Measurements from ENCODE around the gene IFNE. TPM values are rescaled to one million over a fixed set of nuclear protein-coding genes. Genes with fewer than 3 reads are reported as not detected.

Gene IFNE
- total RNA-seq, 1 donor: 1.7 TPM

GRCh38 chr9:21470126-21470525, 12.0 kb downstream of the IFNE start:
- H3K4me3 ChIP-seq (ENCODE audit: low read depth, low read length): no peak overlapping the region
- no peak for TF ChIP-seq CTCF (IDR thresholded peaks at IDR 0.05; ENCODE audit: insufficient read depth, low read depth, low read length)
- DNase-seq (ENCODE audit: low read depth): no peak

- H3K4me3 ChIP-seq (ENCODE audit: low read depth, low read length): no peak overlapping the region
- TF ChIP-seq CTCF (IDR thresholded peaks at IDR 0.05; ENCODE audit: insufficient read depth, low read depth, low read length): peak; percentile 78
- DNase-seq (ENCODE audit: low read depth): peak; percentile 72
Measured at GRCh38 chr9:21465859-21466518, 16.1 kb downstream of the IFNE start.

GRCh38 chr9:21465138-21465537, 17.0 kb downstream of the IFNE start:
- H3K4me3 ChIP-seq (ENCODE audit: low read depth, low read length): no peak overlapping the region
- no peak for DNase-seq (ENCODE audit: low read depth)
- TF ChIP-seq CTCF (IDR thresholded peaks at IDR 0.05; ENCODE audit: insufficient read depth, low read depth, low read length): no peak

GRCh38 chr9:21461377-21461776, 20.7 kb downstream of the IFNE start:
- DNase-seq (ENCODE audit: low read depth): peak; percentile 18
- no peak for TF ChIP-seq CTCF (IDR thresholded peaks at IDR 0.05; ENCODE audit: insufficient read depth, low read depth, low read length)
- no peak overlapping the region for H3K4me3 ChIP-seq (ENCODE audit: low read depth, low read length)

GRCh38 chr9:21455320-21455719, 26.8 kb downstream of the IFNE start:
- TF ChIP-seq CTCF (IDR thresholded peaks at IDR 0.05; ENCODE audit: insufficient read depth, low read depth, low read length): peak; percentile 83
- H3K4me3 ChIP-seq (ENCODE audit: low read depth, low read length): no peak overlapping the region
- peak; percentile 54 for DNase-seq (ENCODE audit: low read depth)

- TF ChIP-seq CTCF (IDR thresholded peaks at IDR 0.05; ENCODE audit: insufficient read depth, low read depth, low read length): no peak
- H3K4me3 ChIP-seq (ENCODE audit: low read depth, low read length): no peak overlapping the region
- DNase-seq (ENCODE audit: low read depth): peak; percentile 61
Measured at GRCh38 chr9:21454149-21454548, 28.0 kb downstream of the IFNE start.

- TF ChIP-seq CTCF (IDR thresholded peaks at IDR 0.05; ENCODE audit: insufficient read depth, low read depth, low read length): no peak
- no peak for DNase-seq (ENCODE audit: low read depth)
- H3K4me3 ChIP-seq (ENCODE audit: low read depth, low read length): no peak overlapping the region
Measured at GRCh38 chr9:21452681-21453080, 29.4 kb downstream of the IFNE start.

Measured in fibroblast of villous mesenchyme (primary cell).